Esophagus (tissue), 2 donors: ENCODE measurements around the gene ZNF746. TPM values are rescaled to one million over a fixed set of nuclear protein-coding genes. Genes with fewer than 3 reads are reported as not detected.

Experiments used
- H3K27ac ChIP-seq, 2 donors: one replicate each; pipeline ENCODE4 v1.5.1; 2013; ENCODE audit warnings: low read depth in 2 of 2, mild to moderate bottlenecking in 2 of 2, inconsistent platforms in 1 of 2, low read length in 1 of 2, moderate library complexity in 1 of 2
- H3K27me3 ChIP-seq, 2 donors: one replicate each; pipeline ENCODE4 v1.6.1; 2013; ENCODE audit warnings: low read length in 2 of 2, control low read depth in 1 of 2, mild to moderate bottlenecking in 1 of 2; ENCODE audit not compliant: insufficient read depth in 2 of 2, control insufficient read depth in 1 of 2
- H3K36me3 ChIP-seq, 2 donors: one replicate each; pipeline ENCODE4 v1.6.1; 2013; ENCODE audit warnings: low read length in 1 of 2; ENCODE audit not compliant: control insufficient read depth in 2 of 2, insufficient read depth in 2 of 2
- H3K4me1 ChIP-seq, 2 donors: one replicate each; pipeline ENCODE4 v1.6.1; 2013; ENCODE audit warnings: low read length in 1 of 2; ENCODE audit not compliant: control insufficient read depth in 2 of 2, insufficient read depth in 2 of 2
- H3K4me3 ChIP-seq, 2 donors: one replicate each; pipeline ENCODE4 v1.5.1; 2013; ENCODE audit warnings: low read length in 2 of 2, mild to moderate bottlenecking in 2 of 2, low read depth in 1 of 2, moderate library complexity in 1 of 2
- H3K9me3 ChIP-seq, 2 donors: one replicate each; pipeline ENCODE4 v1.6.1; 2013; ENCODE audit warnings: mild to moderate bottlenecking in 2 of 2, low read depth in 1 of 2, low read length in 1 of 2, moderate library complexity in 1 of 2; ENCODE audit not compliant: control insufficient read depth in 2 of 2, insufficient read depth in 1 of 2
- WGBS, 2 donors: extraction: QIAGEN DNeasy Blood & Tissue Kit; methylation state at CpG; one replicate each; pipeline ENCODE4 v1.1.7; 2013; 5-methylcytosine and 5-hydroxymethylcytosine counted together
- polyA plus RNA-seq, 2 donors: library from polyadenylated mRNA; stranded (reverse); fragments of 200-250 nt; gene quantifications; one replicate each; pipeline ENCODE4 v1.2.3, GENCODE V29; 2013
- donor health status: healthy with polysubstance abuse.
- donor health status: Bipolar disorder and iron deficiency.

ZNF746 gene
- polyA plus RNA-seq, 2 donors, result 5.1 to 6.3 TPM

- H3K4me1 ChIP-seq, result no peaks in the 10 kb centered on the region
- H3K36me3 ChIP-seq, result peaks cover 20 to 35% of the 10 kb centered on the region in 2 donors
- no peak overlapping the region for H3K4me3 ChIP-seq
- peaks cover 0 to 4% of the 10 kb centered on the region in 2 donors for H3K9me3 ChIP-seq
- H3K27me3 ChIP-seq, result no peaks in the 10 kb centered on the region
- WGBS, 2 donors, result 94 to 95% methylated on average over 21 of the region's 21 CpGs
- H3K27ac ChIP-seq, result no peak overlapping the region
Measured at GRCh38 chr7:149475121-149476045, 22.2 kb downstream of the ZNF746 start.

- H3K9me3 ChIP-seq, result peaks cover 0 to 6% of the 10 kb centered on the region in 2 donors
- H3K36me3 ChIP-seq, result peaks cover 20 to 35% of the 10 kb centered on the region in 2 donors
- H3K4me3 ChIP-seq, result no peak overlapping the region
- no peaks in the 10 kb centered on the region for H3K4me1 ChIP-seq
- H3K27me3 ChIP-seq, result no peaks in the 10 kb centered on the region
- H3K27ac ChIP-seq, result no peak overlapping the region
- 95 to 96% methylated on average over 69 to 77 of the region's 77 CpGs for WGBS, 2 donors
Measured at GRCh38 chr7:149474309-149475120, 23.1 kb downstream of the ZNF746 start.

GRCh38 chr7:149473251-149473650, 24.4 kb downstream of the ZNF746 start:
- Histone ChIP-seq H3K36me3 (peaks cover 20 to 35% of the 10 kb centered on the region in 2 donors), H3K4me3 (no peak overlapping the region), H3K9me3 (peaks cover 0 to 6% of the 10 kb centered on the region in 2 donors), H3K27ac (no peak overlapping the region), H3K27me3 (no peaks in the 10 kb centered on the region), H3K4me1 (no peaks in the 10 kb centered on the region)
- WGBS, 2 donors, result 93 to 96% methylated on average over 6 of the region's 6 CpGs

- no peaks in the 10 kb centered on the region for H3K4me1 ChIP-seq
- peaks cover 13 to 24% of the 10 kb centered on the region in 2 donors for H3K36me3 ChIP-seq
- H3K4me3 ChIP-seq, result no peak overlapping the region
- WGBS, 2 donors, result 98 to 100% methylated on average over 6 of the region's 6 CpGs
- H3K9me3 ChIP-seq, result peaks cover 0 to 6% of the 10 kb centered on the region in 2 donors
- H3K27ac ChIP-seq, result no peak overlapping the region
- H3K27me3 ChIP-seq, result no peaks in the 10 kb centered on the region
Measured at GRCh38 chr7:149471289-149471953, 26.2 kb downstream of the ZNF746 start.

GRCh38 chr7:149469806-149470205, 27.8 kb downstream of the ZNF746 start:
- Histone ChIP-seq H3K27ac (no peak overlapping the region), H3K9me3 (peaks cover 0 to 6% of the 10 kb centered on the region in 2 donors), H3K4me1 (no peaks in the 10 kb centered on the region), H3K36me3 (peaks cover 11 to 15% of the 10 kb centered on the region in 2 donors), H3K4me3 (no peak overlapping the region), H3K27me3 (no peaks in the 10 kb centered on the region)
- WGBS, 2 donors, result 95% methylated on average over 8 of the region's 8 CpGs

GRCh38 chr7:149468208-149468607, 29.4 kb downstream of the ZNF746 start:
- Histone ChIP-seq H3K27me3 (no peaks in the 10 kb centered on the region), H3K9me3 (peaks cover 0 to 6% of the 10 kb centered on the region in 2 donors), H3K36me3 (peaks cover 0 to 7% of the 10 kb centered on the region in 2 donors), H3K27ac (no peak overlapping the region), H3K4me3 (no peak overlapping the region), H3K4me1 (no peaks in the 10 kb centered on the region)
- WGBS, 2 donors, result 77 to 84% methylated on average over 5 of the region's 5 CpGs

GRCh38 chr7:149467321-149467859, 30.2 kb downstream of the ZNF746 start:
- Histone ChIP-seq H3K4me3 (no peak overlapping the region), H3K27ac (no peak overlapping the region), H3K27me3 (no peaks in the 10 kb centered on the region), H3K36me3 (peaks cover 0 to 2% of the 10 kb centered on the region in 2 donors), H3K9me3 (peaks cover 0 to 6% of the 10 kb centered on the region in 2 donors), H3K4me1 (no peaks in the 10 kb centered on the region)
- WGBS, 2 donors, result 53 to 61% methylated on average over 1 of the region's 1 CpG

- H3K36me3 ChIP-seq, result peaks cover 0 to 1% of the 10 kb centered on the region in 2 donors
- H3K4me1 ChIP-seq, result no peaks in the 10 kb centered on the region
- no peak overlapping the region for H3K4me3 ChIP-seq
- H3K27ac ChIP-seq, result no peak overlapping the region
- peaks cover 0 to 2% of the 10 kb centered on the region in 2 donors for H3K9me3 ChIP-seq
- H3K27me3 ChIP-seq, result no peaks in the 10 kb centered on the region
Measured at GRCh38 chr7:149466364-149466763, 31.2 kb downstream of the ZNF746 start.
